KBM-7 (cell line): ENCODE data around the gene SCUBE2.
"Not testable (repeated sequence)": the region's sequence is repeated elsewhere in the genome, so short reads cannot be mapped to it uniquely, and the experiment has no call there.

ENCODE experiments used
- DNase-seq: peaks from one replicate; pipeline ENCODE4 v3.0.0-alpha.2; 2015
- in situ Hi-C: fragments of 300-500 bp; cut with MboI; formaldehyde crosslinking; loops from 2 replicates; pipeline ENCODE4 v1.14.3; 2020; ENCODE audit warnings: low sequenced_read_pairs, low pct_unique_long_range_greater_than_20kb, mixed read lengths

Gene SCUBE2

DNA sequence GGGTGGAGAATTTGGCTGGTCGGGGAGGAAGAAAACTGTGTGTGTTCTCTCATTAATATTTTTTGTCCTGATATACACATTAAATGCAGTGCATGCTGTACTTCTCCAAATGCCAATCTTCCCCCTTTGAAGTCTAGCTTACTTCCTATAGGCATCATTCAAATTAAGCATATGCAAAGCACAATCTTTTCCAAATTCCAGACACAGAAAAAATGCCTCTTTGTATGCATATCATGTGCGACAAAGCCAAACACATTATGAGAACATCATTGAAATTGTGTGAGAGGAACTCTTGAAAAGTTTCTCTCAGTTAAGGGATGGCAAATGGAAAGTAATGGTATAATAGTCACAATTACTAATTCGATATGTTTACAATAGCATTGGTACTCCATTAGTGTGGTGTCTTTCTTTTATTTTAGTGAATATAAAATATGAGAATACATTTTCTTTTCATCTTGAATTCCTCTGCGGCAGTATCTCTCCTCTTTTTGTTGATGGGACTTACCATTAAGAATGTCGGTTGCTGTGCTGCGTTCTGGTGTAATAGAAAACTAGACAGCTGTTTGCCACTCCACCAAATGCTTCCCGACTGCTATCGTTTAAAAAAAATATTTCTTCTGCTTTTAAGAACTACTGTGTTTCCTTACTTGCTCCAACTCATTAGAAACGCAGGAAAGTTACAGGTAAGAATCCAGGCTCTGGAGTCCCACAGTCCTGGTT is 68.3 kb downstream of the SCUBE2 start:
- DNase-seq, result no peak
- in situ Hi-C loops, result no loop called here

DNA sequence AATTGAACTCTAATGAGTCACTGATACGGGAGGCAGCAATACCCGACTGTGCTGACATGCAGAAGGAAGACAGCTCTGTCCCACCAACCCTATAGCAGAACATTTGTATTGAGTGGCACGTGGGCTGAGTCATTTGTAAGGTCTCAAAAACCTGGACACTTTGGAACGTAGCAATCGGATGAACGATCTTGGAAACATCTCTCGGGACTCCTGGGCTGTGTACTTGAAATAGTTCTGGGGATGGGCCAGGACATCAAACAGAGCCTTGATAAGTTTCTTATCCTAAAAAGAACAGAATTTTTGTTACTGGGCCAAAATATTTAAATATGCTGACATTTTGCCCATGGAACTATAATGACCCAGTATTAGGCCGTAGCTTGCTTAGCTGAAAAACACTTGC is 70.5 kb downstream of the SCUBE2 start:
- DNase-seq, result no peak
- in situ Hi-C loops, result no loop called here

DNA sequence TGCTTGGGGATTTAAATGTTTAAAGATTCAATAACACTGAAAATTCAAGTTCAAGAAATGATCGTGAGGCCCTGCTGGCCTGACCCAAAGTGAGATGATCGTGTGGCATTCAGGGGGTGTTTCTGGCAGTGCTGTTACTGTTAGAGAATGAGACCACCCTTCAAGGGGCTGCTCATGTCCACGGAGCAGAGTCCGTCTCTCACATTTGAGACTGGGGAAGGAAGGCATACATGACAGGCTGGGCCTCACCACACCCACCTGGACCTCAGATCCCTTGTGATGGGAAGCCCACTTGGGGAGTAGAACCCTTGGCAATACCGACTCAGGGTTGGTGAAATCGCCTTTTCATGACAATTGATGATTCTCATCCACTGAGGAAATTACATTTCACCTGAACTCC is 71.5 kb downstream of the SCUBE2 start:
- in situ Hi-C loops, result no loop called here
- no peak for DNase-seq

DNA sequence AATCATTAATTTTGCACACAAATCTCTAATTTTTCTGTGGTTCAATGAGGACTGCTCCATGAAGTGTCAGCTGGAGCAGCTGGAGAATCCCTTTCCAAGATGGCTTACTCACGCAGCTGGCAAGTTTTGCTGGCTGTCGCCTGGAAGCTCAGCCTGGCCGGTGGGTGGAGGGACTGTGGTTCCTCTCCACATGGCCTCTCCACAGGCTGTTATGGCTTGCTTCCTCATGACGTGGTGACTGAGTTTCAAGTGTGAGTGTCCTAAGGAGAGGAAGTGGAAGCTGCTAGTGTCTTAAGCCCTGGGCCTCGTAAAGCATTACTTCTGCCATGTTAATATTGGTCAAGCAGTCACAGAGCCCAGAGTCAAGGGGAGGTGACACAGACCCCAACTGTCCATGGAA is 73.6 kb downstream of the SCUBE2 start:
- peak; percentile 65 for DNase-seq
- in situ Hi-C loops, result no loop called here

DNA sequence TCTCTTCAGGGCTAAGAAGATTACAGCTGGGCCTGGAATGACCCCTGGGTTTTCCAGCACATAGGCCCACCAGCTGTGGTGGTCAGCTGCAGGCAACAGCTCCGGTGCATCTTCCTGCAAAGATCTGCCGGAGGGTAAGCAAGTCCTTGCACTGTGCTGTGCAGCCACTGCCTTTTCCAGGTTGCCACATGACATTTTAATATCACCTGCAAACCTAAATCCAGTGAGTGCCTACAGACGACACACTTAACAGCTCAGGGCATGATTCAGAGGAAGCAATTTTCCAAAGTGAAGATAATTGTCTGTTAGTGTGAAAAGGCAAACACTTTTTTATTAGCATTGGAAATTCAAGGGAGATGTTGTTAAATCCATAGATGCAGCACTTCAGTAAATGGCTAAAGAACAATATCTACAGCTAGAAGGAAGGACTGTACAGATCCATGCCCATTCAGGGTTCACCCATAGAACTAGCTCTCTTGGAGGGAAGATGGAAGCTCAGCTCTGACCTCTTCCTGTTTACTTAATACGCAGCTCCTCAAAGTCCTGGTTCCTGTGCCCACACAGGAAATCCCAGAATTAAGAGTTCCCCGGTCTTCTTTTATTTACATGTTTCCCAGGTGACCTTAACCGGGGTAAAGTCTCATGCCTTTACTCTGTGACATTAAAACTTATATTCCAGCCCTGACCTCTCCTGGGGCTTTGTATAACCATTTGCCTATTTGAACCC is 74.3 kb downstream of the SCUBE2 start:
- in situ Hi-C loops, result no loop called here
- DNase-seq, result peak; percentile 37

DNA sequence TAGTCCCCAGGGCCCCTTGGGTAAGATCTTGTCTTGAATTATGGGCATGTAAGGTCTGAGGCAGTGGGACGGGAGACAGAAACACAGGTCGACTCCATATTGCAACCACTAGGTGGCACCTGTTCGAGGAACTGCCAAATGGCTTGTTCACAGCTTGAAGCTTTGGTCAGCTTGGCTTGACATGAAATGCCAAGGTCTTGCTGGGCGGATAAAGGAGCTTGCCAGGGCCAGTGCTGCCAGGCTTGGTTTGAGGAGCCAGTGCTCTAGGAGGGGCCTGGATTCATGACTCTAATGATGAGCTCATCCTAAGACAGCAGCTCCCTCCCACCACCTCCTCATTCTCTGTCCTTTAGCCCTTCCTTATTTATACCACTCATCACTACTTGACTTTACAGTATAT is 75.7 kb downstream of the SCUBE2 start:
- in situ Hi-C loops, result no loop called here
- DNase-seq, result peak; percentile 81

DNA sequence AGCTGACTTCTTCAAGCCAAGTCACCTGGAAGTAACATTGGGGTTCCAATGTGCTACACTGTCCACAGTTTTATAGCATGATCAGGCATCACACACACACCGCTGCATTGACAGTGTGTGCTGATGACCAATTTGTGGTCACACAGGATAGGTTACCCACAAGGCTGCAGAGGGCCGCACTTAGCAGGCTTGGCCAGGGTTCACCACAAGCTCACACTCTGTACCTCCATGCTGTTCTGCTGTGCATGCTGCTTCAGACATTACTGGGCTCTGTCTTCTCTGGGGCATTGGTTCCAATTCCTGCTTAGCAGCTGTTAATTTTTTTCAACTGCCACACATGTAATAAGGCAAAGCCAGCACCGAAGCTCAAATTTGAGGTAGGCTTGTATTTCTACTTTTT is 76.6 kb downstream of the SCUBE2 start:
- in situ Hi-C loops, result no loop called here
- DNase-seq, result no peak

DNA sequence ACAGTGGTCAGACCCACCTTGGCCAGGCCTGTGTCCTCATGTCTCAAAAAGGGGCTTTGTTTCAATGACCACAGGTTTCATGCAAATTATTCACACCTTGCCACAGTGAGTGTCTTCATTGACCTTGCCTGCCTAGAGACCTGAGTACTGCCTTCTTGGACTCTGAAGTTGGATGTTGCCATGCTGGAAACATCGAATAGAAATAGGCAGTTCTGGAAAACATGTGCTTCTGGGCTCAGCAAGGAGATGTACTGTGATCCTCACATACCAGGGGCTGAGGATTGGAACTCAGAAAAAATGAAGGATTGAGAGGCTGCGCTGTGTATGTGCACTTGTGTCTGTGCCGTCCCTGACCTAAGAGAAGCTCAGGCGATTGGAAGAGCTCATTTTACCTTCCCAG is 78.0 kb downstream of the SCUBE2 start:
- in situ Hi-C loops, result no loop called here
- no peak for DNase-seq

DNA sequence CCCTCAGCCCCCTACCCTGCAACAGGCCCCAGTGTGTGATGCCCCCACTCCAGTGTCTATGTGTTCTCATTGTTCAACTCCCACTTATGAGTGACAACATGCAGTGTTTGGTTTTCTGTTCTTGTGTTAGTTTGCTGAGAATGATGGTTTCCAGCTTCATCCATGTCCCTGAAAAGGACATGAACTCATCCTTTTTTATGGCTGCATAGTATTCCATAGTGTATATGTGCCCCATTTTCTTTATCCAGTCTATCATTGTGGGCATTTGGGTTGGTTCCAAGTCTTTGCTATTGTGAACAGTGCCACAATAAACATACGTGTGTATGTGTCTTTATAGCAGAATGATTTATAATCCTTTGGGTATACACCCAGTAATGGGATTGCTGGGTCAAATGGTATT is 81.9 kb downstream of the SCUBE2 start:
- DNase-seq, in situ Hi-C loops: not testable (repeated sequence)

DNA sequence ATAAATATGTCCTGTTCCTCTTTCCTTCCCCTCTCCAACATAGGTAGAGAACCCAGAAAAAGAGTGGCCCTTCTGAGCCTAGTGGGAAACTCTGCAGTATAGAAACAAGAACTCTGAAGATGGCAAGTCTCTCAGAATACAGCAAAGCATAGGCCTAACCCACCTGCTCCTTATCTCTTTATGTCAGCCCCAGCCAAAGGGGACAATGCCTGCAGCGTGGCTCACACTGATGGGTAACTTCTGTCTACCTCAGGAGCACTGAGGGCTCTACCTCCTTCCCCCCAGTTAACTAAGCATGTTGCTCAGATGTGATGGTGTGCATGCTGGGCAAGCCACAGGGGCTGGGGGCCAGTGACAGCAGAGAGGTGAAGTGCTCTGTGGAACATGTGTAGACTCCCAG is 82.7 kb downstream of the SCUBE2 start:
- in situ Hi-C loops, result no loop called here
- no peak for DNase-seq

DNA sequence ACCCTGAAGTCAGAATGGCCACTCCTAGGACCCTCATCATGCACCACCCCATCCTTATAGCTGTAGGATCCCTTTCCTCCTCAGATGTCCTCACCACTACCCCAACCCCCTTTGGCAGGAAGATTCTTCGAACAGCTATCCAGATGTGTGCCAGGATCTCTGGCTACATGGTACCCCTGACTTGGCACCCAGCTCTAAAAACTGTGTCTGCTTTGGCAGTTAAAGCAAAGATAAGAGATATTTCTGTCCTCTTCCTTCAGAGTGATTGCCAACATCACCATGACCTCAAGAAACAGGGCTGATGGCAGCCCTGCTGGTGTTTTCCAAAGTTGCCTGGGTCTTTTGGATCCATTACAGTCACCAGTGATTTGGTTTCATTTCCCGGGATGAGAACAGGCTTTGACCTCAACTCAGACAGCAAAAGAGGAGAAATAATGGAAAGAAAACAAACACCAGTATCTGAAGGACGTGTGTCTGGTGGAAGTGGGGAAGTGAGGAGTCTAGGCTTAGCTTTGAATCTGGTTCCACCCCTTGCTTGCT is 83.3 kb downstream of the SCUBE2 start:
- in situ Hi-C loops, result no loop called here

DNA sequence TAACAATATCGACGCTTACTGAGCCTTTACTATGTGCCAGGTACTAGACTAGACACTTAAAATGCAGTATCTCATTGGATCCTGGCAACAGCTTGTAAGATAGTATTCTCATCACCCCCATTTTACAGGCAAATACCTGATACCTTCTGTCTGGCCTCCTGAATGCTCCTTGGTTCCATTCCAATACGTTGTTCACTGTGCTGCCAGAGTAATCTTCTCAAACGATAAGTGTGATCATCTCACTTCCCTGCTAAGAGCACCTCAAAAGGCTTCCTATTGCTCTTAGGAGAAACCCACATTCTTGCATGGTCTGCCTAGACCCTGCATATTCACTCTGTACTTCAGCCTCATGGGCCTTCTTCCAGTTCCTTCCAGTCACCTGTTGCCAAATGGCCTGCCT is 86.3 kb downstream of the SCUBE2 start:
- in situ Hi-C loops, result no loop called here
- DNase-seq, result no peak

More for the DNA sequence above, 83.3 kb downstream of the SCUBE2 start:
- DNase-seq, result no peak

DNA sequence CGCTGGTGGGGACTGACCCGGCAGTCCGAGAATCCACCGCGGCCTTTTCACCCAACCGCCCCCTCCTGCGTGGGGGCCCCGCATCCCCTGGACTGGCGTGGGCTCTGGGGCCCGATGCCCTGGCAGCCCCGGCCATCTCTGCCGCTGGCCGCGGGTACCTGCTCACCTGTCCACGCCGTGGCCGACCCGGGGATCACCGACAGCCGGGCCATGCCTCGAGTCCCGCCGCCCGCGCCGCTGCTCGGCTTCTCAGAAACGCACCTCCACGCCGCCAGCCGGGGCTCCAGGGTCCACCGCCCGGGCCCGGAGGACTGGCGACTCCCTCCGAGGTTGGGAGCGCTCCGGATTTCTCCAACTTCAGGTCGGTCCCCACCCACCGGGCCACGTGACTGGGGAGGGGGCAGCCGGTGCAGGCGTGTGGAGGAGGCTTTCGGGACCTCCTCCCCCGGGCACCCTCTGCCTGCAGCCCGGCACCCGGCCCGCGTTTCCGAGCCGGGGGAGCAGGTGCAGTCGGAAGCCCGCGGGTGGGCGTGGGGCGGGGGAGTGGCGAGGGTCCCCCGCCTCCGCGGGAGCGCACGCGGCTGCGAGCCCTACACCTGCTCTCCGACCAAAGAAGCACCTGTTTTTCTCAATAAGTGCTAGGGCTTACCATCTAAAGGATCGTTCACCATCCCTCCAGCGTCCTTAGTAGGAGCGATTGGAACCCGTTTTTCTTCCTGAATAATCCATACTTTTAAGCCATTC is 87.0 kb downstream of the SCUBE2 start:
- in situ Hi-C loops, result no loop called here
- no peak for DNase-seq

DNA sequence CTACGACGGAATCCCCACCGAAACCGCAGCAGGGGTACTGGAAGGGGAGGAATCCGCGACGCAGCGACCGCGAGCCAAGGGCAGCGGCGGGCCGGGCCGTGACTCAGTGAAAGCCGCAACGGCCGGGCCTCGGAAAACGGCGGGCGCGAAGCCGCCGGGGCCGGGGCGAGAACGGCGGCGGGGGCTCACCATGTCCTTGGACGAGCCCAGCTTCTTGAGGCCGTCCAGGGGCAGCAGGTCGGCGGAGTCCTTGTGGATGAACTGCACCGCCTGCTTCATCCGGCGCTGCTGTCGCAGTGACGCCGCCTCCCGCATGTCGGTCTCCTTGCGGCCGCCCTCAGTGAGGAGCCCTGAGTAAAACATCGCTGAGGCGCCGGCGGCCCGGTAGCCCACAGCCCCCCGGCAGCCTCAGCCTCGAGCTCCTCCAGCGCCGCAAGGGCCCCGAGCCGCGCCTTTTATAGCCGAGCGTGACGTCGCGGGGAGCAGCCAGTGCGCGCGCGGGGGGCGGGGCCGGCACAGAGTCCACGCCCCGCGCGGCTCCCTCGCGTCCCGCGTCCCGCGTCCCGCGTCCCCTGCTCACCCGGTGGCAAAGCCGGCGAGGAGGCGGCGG is 87.7 kb downstream of the SCUBE2 start, which contains the start of gene NRIP3:
NRIP3 (minus strand) TSS at position 429 of the 610 bp plus-strand sequence; CDS start at position 363, 66 bp downstream.
- in situ Hi-C loops, result no loop called here

DNA sequence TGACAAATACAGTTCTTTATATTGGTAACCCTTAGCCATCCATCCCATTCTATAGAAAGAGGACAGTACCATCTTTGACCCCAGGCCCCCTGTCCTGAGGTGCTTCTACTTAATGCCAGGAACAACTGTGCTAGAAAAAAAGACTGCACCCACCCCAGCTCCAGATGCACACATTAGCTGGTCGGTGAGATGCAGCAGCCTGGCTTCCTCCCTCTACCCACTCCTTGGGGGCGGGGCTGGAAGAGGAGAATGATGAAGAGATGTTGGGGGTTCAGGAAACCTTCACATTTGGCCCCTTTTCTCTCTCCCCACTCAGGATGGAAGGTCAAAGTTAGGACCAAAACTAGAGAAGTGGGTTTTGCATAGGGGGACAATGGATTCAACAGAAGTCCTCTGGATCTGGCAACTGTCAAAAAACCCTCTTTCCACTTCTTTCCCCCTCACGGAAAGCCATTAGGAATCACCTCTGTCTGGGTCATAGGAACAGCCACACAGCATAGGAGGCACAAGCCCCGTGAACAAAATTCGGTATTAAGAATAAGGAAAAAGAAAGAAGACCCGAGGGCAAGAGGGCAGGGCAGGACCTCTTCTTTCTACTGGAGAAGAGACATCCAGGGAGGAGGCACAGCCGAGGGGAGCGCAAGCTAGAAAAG is 88.4 kb downstream of the SCUBE2 start:
- DNase-seq, result peak; percentile 18
- in situ Hi-C loops, result no loop called here

More for the DNA sequence above, 87.7 kb downstream of the SCUBE2 start, which contains the start of gene NRIP3:
- DNase-seq, result peak; percentile 67

DNA sequence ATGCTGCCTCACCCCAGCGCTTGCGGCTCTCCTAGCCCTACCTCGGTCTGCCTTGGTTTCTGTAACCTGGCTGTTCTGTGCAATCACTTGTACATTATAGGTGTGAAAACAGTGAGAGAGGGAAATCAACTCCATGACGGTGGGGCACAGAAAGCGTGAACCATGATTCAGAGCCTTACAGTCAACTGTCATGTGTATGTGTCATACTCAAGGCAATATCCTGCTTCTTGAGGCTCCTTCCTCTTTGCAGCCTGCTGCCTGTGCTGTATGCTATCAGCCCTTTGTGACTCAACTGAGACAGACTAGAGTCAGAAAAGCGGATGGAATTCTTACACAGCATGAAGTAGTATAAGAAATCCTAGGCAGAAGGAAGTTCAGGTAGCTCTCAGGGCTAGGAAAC is 89.7 kb downstream of the SCUBE2 start:
- DNase-seq, result peak; percentile 65
- in situ Hi-C loops, result no loop called here

DNA sequence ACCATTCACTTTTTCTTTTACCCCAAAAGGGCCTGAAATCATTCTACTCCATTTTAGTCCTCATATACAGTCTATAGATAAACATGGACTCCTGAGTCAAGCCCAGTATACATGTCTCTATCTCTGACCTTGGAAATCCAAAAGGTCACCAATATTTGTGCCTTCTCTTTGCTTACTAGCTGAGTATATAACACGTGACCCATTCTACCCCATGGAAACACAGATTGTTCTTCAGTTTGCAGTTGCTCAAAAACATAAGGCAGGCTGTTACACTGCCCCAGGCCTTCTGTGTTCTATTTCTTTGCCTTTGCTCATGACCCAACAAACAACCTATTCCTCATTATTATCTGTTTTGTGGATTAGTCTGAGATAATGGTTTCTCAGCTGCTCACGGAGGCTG is 93.4 kb downstream of the SCUBE2 start:
- DNase-seq, result no peak
- in situ Hi-C loops, result no loop called here

DNA sequence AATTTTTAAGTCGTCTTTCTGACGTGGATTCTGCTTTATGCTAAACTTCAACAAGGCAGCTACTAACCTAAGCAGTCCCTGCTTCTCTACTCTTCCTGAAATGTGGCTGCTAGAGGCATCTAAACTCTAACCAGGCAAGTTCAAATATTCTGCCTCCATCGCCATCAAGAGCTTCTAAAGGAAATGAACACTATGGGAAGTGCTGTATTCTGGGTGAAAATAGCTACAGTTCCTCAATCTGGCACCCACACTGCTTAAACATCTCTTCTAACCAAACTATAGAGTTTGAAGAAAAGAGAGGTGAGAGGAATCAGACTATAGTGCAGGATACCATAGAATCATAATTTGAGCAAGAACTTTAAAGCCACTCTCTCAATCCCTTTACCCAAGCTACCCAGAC is 93.9 kb downstream of the SCUBE2 start:
- in situ Hi-C loops, result no loop called here
- no peak for DNase-seq

DNA sequence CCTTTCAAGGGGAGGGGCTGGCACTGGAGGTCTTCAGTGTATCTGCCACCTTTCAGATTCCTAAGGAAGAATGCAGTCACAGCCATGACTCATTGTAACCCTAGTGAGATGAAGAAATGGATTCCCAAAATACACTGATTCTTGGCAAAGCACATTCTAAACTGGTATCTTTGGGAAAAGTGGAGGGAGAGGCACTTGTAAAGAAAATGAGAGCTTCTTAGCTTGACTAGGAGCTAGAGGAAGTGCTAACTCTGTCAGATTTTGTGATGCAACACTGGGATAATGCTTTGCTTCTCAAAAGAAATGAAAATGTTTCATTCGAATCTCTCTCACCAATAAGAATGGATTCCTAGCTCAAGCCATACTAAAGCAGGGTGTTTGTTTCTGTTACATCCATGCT is 101.9 kb downstream of the SCUBE2 start:
- no peak for DNase-seq
- in situ Hi-C loops, result no loop called here
